Measurements from ENCODE around the gene REV3L.

REV3L gene

DNA sequence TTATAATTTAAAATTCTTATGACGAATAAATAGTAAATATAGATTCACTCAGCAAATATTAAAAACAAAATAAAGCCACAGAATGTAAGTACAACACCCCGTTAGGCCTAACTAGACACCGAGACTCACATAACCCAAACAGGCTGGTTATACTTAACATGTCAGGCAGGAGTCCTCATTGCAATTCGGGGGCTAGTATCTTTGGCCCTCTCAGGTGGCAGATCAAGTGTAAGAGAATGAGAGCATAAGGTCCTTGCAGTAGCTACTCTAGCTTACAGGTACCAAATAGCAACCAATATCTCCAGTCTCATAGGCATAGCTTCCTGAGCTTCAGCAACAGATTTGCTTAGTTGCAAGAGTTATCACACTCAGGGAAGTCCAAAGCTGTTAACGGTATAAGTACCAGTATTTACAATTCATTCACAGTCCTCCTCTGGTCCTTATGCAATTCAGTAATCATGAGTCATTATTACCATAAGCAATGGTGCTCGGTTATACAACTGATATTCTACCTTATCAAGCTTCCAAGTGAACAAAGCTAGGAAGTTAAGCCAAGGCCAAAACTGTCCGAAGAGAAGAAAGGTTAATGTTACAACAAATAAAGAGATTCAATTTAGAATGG lies 20.1 kb downstream of the REV3L start:
- no peak for DNase-seq

DNA sequence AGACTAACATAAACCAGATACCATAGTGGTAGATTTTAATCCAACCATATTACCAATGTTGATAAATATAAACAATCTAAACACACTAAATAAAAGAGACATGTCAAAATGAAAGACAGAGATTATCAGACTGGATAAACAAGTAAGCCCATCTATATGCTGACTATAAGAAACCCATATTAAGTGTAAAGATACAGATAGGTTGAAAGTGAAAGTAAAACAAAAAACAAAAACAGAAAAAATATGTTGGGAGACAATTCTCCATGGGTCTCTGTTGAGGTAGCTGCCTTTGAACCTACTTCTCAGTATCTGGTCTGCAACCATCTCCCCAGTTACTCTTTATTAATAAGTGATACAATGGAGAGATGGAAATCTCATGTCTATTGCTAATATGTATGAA lies 21.2 kb downstream of the REV3L start:
- no peak for DNase-seq

DNA sequence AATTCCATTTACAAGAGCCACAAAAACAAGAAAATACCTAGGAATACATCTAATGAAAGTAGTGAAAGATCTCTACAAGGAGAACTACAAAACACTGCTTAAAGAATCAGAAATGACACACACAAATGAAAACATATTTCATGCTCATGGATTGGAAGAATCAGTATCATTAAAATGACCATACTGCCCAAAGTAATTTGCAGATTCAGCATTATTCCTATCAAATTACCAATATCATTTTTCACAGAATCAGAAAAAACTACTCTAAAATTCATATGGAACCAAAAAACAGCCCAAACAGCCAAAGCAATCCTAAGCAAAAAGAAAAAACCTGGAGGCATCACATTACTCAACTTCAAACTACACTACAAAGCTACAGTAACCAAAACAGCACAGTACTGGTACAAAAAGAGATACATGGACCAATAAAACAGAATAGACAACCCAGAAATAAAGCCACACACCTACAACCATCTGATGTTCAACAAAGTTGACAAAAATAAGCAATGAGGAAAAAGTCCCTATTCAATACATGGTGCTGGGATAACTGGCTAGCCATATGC lies 24.3 kb downstream of the REV3L start:
- no peak for DNase-seq

DNA sequence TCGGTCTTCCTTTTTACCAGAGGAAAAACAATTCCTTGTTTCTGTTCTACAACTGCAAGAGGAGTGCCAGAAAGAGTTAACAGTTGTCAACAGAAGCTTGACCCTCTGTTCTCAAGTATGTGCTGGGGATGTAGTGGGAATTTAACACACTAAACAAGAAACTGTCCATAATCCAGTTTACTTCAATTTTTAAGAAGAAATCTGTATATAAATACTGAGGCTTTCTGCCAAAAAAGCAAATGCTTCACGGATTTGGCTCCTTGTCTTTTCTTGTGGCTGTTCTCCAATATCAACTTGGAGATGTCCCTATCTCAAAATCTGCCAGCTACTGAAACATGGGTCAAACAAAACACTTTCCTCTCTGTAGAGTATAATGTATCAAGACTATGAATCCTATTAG lies 26.8 kb downstream of the REV3L start:
- no peak for DNase-seq

DNA sequence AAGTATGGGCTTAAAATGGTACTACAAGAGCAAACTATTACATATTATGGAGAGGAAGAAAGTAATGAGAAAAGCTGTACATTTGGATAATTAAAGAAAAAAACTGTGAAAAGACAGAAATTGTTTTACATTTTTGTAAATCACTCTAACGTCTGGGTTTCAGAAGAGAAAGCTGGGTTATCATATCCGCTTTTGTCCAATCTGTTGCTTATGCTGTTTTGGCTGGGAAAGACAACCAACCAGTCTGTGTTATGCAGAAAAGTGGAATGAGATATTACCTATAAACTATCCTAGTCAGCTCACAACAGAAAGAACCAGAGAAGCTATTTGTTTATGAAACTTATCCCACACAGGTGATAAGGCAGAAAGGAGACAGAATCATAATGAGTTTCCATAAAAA lies 32.4 kb downstream of the REV3L start:
- DNase-seq: no peak

DNA sequence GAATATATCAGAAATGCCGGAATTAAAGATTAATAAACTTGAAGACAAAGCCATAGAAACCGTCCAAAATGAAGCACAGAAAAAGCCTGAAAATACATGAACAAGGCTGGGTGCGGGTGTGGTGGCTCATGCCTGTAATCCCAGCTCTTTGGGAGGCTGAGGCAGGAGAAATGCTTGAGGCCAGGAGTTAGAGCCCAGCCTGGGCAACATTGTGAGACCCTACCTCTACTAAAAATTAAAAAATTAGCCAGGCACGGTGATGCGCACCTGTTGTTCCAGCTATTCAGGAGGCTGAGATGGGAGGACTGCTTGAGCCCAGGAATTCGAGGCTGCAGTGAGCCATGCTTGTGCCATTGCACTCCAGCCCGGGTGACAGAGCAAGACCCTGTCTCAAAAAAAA lies 32.9 kb downstream of the REV3L start:
- no peak for DNase-seq

DNA sequence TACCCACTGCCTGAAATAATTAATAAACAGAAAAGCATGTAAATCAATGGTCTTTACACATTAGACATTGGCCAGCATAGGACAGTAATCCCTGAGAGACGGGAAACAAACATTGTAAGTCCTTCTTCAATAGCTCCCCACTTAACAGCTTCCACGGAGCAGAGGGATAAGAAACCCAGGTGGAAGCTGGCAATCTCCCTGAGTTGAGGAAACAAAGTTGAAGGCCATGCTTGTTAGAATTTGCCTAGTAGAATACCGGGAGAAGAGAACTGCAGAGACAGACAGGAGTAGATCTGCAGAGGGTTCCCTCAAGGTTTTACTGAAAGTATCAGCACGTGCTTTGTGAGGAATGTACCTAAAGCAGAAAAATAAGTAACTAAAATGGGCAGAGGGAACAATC lies 33.9 kb downstream of the REV3L start:
- no peak for DNase-seq

DNA sequence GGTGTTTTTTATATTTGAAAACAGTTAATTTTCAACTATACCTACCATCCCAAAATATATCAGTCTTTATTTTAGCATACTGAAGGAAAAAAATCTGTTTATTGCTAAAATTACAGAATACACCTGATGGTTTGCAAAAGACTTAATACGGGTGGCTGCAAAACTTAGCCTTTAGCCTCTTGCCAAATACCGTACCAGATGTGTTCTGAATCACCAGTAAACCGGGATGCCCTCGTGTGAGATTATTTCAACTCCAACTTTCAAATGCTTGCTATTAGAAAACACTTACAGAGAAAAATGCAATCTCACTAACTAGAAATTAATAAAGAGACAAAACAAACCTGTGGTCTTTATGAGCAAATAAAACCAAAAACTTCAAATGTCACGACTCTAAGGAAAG lies 36.0 kb downstream of the REV3L start:
- no peak for DNase-seq

DNA sequence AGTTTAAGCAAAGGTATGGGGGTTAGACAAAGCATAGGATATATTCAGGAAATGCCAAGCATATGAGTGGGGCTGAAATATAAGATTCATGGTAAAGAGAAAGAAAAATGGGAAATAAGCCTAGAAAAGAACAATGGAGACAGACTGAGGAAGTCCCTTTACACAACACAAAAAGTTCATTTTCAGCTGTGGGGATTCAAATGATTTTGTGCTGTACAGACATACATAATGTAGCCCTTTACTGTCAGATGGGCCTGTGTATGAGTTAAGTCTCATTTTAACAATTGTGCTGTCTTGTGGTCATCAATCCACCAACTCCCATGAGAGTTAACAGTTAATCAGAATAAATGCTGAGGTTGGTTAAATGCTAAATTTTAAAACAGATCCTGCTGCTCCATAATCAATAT lies 37.2 kb downstream of the REV3L start:
- DNase-seq: no peak

DNA sequence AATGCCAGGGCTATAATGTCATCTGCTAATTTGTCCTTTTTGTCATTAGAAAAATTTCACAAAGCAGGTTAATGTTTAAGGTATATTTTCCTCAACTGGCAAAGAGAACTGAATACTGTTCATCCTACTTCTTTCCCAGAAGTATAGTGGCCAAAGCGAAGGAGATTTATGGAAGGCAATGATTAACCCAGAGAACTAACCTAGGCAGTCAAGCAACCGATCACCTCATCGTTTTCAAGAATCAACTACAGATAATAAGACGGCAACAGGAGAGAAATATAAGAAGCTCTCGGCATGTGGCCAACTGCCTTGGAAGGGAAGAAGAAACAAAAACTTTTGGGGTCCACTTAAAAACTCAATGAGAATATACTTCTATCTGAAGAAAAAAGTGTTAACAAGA lies 38.2 kb downstream of the REV3L start:
- no peak for DNase-seq

DNA sequence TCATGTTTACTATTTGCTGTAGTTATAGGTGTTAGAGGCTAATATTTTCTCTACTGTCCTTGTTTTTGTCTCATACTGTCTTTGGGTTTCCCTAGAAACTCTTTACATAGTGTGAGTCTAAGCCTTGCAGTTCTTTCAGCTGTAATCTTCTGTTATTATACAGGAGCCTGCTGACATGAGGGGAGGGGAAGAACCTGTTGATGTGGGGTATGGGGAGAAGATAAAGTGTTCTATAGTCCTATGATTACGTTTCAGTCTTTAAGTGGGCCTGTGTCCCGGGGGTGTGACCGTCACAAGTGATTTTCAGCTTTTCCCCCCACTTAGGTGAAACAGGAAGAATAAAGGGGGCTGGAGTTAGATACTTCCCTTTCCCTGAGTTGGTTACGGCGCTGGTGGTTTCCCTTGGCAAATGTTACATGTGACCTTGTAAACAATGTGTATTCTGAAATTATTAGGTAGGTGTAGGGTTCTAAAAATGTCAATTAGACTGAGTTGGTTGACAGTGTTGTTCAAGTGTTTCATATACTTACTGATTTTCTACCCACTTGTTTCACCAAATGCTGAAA lies 41.3 kb downstream of the REV3L start:
- no peak for DNase-seq

DNA sequence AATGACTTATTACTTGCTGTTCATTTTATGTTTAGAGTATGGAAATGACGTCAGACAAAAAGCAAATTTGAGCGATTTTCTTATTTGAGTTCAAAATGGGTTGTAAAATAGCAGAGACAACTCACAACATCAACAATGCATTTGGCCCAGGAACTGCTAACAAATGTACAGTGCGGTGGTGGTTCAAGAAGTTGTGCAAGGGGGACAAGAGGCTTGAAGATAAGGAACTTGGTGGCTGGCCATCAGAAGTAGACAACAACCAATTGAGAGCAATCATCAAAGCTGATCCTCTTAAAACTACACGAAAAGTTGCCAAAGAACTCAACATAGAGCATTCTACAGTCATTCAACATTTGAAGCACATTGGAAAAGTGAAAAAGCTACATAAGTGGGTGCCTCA lies 43.8 kb downstream of the REV3L start:
- DNase-seq: no peak

DNA sequence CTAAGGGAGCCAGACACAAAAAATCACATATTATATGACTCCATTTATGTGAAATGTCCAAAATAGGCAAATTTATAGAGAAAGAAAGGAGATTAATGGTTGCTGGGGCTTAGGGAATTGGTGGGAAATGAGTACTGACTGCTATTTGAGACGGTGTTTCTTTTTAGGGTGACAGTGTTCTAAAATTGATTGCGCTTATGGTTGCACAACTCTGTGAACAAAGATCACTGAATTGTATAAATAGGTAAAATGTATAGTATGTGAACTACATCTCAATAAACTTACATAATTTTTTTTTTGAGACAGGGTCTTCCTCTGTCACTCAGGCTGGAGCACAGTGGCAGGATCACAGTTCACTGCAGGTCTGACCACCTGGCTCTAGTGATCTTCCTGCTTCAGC lies 45.4 kb downstream of the REV3L start:
- no peak for DNase-seq

DNA sequence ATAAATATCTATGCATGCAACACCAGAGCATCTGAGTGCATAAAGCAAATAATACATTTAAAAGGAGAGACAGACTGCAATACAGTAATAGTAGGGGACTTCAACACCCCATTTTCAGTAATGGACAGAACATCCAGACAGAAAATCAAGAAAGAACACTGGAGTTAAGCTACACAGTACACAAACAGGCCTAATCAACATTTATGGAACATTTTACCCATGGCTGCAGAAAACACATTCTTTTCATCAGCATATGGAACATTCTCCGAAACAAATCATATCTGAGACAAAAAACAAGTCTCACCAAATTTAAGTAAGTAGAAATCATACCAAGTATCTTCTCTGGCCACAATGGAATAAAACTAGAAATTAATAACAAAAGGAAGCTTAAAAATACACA lies 50.5 kb downstream of the REV3L start:
- DNase-seq: no peak

DNA sequence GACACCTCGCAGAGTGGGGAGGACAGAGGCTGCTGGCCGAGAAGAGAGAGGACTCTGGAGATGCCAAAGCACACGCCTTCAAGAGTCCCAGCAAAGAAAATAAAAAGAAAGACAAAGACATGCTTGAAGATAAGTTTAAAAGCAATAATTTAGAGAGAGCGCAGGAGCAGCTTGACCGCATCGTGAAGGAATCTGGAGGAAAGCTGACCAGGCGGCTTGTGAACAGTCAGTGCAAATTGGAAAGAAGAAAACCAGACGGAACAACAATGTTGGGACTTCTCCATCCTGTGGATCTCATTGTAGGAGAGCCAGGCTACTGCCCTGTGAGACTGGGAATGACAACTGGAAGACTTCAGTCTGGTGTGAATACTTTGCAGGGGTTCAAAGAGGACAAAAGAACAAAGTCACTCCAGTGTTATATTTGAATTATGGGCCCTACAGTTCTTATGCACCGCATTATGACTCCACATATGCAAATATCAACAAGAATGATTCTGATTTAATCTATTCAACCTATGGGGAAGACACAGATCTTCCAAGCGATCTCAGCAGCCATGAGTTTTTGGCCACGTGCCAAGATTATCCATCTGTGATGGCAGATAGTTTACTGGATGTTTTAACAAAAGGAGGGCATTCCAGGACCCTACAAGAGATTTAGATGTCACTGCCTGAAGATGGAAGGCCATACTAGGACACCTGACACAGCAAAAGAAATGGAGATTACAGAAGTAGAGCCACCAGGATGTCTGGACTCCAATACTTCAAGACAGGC lies 52.2 kb downstream of the REV3L start:
- DNase-seq: no peak

DNA sequence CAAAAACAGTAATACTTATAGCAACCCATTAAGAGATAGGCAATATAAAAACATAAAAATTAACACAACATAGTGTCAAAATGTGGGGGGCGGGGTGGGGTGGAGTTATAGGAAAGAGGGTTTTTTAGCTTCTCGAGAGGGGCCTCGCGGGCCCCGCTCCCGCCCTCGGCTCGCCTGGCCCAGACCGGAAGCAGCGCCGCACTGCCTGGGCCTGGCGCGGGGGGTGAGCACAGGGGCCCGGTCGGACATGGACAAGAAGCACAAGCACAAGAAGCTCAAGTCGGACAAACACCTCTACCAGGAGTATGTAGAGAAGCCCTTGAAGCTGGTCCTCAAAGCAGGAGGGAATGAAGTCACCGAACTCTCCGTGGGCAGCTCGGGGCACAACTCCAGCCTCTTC lies 53.4 kb downstream of the REV3L start:
- DNase-seq: no peak

DNA sequence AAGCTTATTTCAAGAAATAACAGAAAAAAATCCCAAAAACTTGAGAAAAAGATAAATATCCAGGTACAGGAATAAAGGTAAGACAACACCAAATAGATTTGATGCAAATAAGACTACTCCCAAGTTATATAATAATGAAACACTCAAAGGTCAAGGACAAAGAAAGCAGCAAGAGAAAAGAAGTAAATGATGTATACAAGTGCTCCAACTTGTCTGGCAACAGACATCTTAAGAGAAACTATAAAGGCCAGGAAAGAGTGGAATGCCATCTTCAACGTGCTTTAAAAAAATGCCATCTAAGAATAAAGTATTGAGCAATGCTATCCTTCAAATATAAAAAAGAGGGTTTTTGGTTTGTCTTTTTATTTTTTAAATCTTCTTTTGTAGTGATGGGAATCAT lies 54.2 kb downstream of the REV3L start:
- DNase-seq: no peak

DNA sequence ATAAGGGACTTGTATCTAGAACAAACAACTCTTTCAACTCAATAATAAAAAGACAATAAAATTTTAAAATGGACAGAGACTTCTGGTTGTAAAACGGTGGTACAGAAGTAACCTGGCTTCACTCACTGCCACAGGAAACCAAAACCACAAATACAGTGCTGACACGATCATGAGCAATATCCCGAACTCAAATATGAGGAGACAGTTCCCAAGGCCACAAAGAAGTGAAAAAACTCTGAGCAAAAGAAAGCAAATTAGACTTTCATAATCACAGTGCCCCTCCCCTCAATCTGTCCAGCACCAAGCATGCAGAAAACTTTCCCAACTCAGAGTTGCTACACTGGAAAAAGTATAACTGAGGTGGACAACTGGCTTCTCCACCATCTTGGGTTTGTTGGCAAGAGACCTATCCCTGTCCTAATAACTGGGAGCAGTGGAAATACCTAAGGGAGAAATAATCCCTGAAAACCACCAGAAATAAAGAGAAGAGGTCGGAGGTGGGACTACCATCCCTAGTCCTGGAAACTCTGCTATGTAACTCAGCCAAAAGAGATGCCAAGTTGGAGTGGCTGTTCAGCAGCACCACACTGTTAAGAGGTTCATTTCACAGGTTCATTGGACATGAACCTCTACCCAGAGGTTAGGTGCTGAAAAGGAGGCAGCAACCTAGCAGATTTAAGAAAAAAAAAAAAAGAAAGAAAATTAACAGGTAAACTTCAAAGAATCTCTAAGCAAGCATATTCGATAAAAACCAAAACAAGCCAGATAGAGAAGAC lies 55.5 kb downstream of the REV3L start:
- no peak for DNase-seq

DNA sequence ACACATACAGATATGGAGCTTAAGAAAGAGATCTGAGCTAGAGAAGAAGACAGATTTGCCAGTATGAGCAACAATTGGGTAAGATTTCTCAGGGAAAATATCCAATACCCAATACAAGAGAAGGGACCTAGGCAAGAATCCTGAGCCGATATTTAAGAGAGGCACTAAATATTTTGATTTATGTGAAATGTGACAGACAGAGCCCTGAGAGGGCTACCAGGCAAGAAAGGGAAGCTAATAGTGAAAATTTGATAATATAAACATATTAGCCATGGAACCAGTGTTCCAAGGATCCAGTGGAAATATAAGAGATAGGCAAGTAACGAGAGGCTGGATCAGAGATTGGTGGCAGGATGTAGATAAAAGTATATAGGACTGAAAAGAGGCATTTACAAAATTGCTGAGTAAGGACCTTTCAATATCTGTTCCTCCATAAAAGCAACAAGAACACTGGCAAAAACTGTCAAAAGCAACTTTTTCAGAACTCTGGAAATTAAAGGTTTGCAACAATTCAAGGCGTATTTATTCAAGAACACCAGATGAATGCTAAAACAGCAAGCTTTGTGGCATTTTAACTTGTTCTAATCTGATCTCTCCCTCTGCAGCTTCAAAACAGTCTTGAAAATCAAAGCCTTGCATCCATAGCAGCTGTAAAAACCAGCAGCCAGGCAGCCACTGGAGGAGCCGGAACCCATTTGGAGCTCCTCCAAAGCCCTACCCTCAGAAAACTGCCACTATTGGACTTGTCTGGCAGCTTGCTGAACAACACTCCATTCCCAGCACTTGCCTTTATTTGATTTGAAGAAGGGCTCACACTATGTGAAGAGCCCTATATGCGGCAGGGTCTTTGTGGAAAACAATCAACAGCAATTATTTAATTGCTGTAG lies 58.8 kb downstream of the REV3L start:
- DNase-seq: peak; percentile 70

DNA sequence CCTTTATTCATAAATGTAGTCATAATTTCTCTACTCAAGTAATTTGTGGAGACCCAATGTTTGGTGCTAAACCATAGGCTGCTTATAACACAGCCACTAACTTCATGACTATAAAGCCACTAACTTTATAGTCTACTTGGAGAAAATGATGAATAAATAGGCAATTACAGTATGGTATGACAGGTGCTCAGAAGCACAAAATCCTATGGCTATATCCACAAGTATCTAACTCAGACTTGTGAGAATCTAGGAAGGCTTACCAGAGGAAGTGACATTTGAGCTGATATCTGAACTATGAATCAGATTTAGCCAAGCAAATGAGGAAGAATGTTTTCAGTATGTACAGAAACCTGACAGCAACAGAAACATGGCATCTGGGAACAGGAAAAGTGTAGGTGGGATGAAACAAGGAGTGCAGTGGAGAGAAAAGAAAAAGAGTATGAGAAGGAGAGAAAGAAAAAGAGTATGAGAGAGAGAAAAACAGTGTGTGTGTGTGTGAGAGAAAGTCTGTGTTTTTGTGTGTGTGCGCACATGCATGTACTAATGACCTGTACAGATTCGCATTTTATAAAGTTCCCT lies 59.9 kb downstream of the REV3L start:
- DNase-seq: no peak

DNA sequence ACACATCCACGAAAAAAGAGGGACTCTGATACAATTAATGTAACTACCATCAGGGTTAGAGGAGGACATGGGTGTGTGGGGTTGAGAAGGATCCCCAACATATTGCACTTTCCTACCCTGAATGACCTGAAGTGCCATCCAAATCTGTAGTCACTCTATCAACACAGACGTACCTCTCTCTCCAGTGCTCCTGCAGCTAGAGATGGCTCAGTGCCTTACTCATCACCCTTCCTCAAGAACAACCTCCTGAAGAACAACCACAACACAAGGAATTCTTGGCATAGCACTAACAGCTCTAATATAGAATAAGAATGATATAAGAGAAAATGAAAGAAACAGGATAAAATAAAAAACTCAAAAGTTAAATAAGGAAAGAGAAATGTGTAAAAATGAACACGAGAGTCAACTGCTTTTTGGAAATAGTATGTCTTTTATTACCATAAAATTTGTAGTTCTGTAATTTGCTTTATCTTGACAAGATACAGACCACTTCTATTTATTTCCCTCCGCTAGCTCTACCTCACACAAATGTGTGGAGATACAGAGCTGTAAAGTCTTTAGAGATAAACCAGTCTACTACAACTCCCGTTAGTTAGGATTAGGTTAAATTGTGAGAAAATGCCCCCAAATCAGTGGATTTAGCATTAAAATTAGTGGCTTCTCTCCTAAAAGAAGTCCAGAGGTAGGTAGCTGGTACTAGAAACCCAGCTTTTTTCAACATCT lies 63.9 kb downstream of the REV3L start:
- peak; percentile 54 for DNase-seq

Data from islet precursor cell (in vitro differentiated cells).